Colonic mucosa (tissue), 4 donors: ENCODE data around the gene C1QTNF4. TPM values are rescaled to one million over a fixed set of nuclear protein-coding genes. Genes with fewer than 3 reads are reported as not detected.
"Not testable (repeated sequence)": the region's sequence is repeated elsewhere in the genome, so short reads cannot be mapped to it uniquely, and the experiment has no call there.

Experiments used
- DNase-seq: peaks from one replicate; pipeline ENCODE4 v3.0.0-alpha.2; 2020
- H3K27ac ChIP-seq: fragments of 200-600 bp; one replicate; pipeline ENCODE4 v1.8.0; 2021
- H3K27me3 ChIP-seq: fragments of 200-600 bp; one replicate; pipeline ENCODE4 v1.8.0; 2021
- H3K36me3 ChIP-seq: fragments of 200-600 bp; one replicate; pipeline ENCODE4 v1.8.0; 2021
- H3K4me1 ChIP-seq: fragments of 200-600 bp; one replicate; pipeline ENCODE4 v1.8.0; 2021; ENCODE audit warnings: mild to moderate bottlenecking
- H3K4me3 ChIP-seq: fragments of 200-600 bp; one replicate; pipeline ENCODE4 v1.8.0; 2021
- H3K9ac ChIP-seq, 2 donors: one replicate each; pipeline ENCODE4 v1.7.0; 2013; ENCODE audit warnings: control low read depth in 2 of 2, low read depth in 2 of 2, low read length in 2 of 2
- H3K9me3 ChIP-seq: fragments of 200-600 bp; one replicate; pipeline ENCODE4 v1.8.0; 2021
- CTCF ChIP-seq: fragments of 200-600 bp; IDR thresholded peaks from one replicate; pipeline ENCODE4 v1.8.0; 2022; ENCODE audit warnings: antibody characterized with exemption, mild to moderate bottlenecking
- intact Hi-C: fragments of 100-400 bp; cut with DNase I; formaldehyde crosslinking; loops from one replicate; pipeline ENCODE4 v1.14.1; 2022
- total RNA-seq, 2 donors: library from RNA; stranded (reverse); fragmentation: NEBNext Ultra II Directional in 1 of 2; extraction: Animal tissue kit (Norgen Biotek cat#: 25700) in 1 of 2; gene quantifications; one replicate each; pipeline ENCODE4 v1.2.1, GENCODE V29; 2021
- donor health status: healthy.
- donor health status: DM: no; HTN: no; CAD: no.
- donor health status: DM: no; HTN: no; CAD: no.

C1QTNF4 gene
- under 1 TPM; 0.35 to 0.85 TPM for total RNA-seq

DNA sequence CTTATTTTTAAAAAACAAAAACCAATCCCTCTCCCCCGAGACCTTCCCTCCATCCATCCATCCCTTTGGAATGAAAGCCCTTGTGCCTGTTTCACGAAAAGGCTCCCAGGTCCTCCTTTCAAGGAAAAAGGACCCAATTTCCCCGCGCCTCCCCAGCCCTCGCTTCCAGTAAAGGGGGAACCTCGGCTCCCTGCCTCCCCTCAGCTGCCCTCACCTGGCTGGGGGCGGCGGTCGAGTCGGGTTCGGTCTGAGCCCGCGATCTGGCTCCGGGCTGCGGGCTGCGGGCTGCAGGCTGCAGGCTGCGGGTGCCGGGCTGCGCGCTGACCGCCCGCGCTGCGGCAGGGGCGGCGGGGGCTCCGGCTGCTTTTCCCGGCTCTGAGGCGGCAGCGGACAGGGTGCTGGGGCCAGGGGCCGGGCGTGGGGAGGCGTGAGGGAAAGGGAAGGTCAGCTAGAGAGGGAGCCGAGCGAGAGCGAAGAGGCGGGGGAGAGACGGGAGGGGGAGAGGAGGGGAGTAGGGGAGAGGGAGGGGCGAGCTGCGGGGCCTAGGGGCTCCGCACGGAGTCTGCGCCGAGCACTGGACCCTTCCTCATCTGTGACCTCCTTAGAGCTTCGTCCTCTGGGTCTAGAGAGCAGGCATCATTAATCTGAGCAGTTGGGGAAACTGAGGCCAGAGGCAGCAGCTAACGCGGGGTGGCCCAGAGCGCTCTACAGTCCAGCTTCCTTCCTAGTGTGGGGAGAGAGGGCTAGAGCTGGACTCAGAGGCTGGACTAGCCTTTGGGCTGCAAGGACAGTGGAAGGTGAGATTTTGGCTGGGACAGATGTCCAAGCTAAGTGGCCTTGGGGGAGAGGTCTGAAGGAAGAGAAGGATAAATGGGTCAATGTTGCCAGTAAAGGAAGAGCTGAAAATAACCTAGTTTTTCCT, at the start of gene C1QTNF4:
C1QTNF4 (minus strand) TSS at position 478 of the 922 bp plus-strand sequence. CDS start 3,601 bp downstream, outside the sequence.
- Histone ChIP-seq H3K27me3 (peaks cover 29% of the 10 kb centered on the region), H3K4me1 (no peaks in the 10 kb centered on the region), H3K9me3 (no peaks in the 10 kb centered on the region), H3K27ac (no peak within 1 kb of the TSS), H3K36me3 (no peaks in the 10 kb centered on the region), H3K9ac (no peak within 1 kb of the TSS), H3K4me3 (no peak within 1 kb of the TSS)
- no peak for TF ChIP-seq CTCF
- DNase-seq: no peak
- intact Hi-C loops: no loop called here

- peak within 1 kb of the TSS; percentile 86 to 92 for H3K9ac ChIP-seq
- peak within 1 kb of the TSS; percentile 90 for H3K4me3 ChIP-seq
- H3K27ac ChIP-seq: peak within 1 kb of the TSS; percentile 91
- peaks cover 8% of the 10 kb centered on the region for H3K36me3 ChIP-seq
- intact Hi-C loops: no loop called here
- DNase-seq: peak; percentile 97
- peaks cover 8% of the 10 kb centered on the region for H3K4me1 ChIP-seq
- H3K27me3 ChIP-seq: no peaks in the 10 kb centered on the region
- no peaks in the 10 kb centered on the region for H3K9me3 ChIP-seq
- TF ChIP-seq CTCF: peak; percentile 21
These were observed 48.1 kb upstream of the C1QTNF4 start, which contains the start of gene MTCH2 for GRCh38 chr11:47642099-47642855. TSS of gene MTCH2 (minus strand) at chr11:47642559. CDS start at chr11:47642465, 94 bp downstream.

DNA sequence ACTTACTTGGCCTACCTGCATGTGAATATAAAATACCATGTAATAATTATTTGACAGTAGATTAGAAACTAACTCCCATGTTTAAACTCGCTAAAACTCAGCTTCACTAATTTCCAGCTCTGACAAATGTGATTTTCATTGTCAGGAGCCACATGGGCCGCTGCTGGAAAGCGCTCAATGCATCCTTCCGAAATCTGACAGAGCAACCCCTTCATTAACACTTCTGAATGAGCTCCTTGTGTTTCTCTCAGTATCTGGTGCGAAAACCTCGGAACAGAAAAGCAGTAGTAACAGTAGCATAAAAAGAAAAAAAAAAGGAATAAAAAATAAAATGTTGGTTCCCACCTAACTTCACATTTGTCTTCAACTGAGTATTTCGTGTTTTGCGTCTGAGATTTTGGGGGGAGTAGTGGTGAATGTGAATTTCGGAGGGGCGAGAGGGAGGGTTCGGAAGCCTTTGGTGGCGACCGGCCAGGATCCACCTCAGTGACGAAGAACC, 47.4 kb upstream of the C1QTNF4 start:
- peak overlapping the region; percentile 90 for H3K4me3 ChIP-seq
- peaks cover 10% of the 10 kb centered on the region for H3K36me3 ChIP-seq
- H3K4me1 ChIP-seq: peaks cover 8% of the 10 kb centered on the region
- peak overlapping the region; percentile 86 to 92 for H3K9ac ChIP-seq
- no peak for TF ChIP-seq CTCF
- no peaks in the 10 kb centered on the region for H3K27me3 ChIP-seq
- H3K27ac ChIP-seq: peak overlapping the region; percentile 91
- no peak for DNase-seq
- intact Hi-C loops: no loop called here
- no peaks in the 10 kb centered on the region for H3K9me3 ChIP-seq

GRCh38 chr11:47640506-47640905, 46.3 kb upstream of the C1QTNF4 start:
- intact Hi-C loops, H3K27ac ChIP-seq: not testable (repeated sequence)

GRCh38 chr11:47636331-47636730, 42.1 kb upstream of the C1QTNF4 start:
- H3K4me1 ChIP-seq, H3K9ac ChIP-seq, DNase-seq, H3K4me3 ChIP-seq, H3K27me3 ChIP-seq, H3K9me3 ChIP-seq, H3K27ac ChIP-seq: not testable (repeated sequence)
- peaks cover 18% of the 10 kb centered on the region for H3K36me3 ChIP-seq
- intact Hi-C loops: loop anchor here (10.0 kb wide), 1 partner anchor 98 kb away; no protein-coding TSS in a partner anchor

More at GRCh38 chr11:47640506-47640905, 46.3 kb upstream of the C1QTNF4 start:
- H3K36me3 ChIP-seq: peaks cover 11% of the 10 kb centered on the region
- H3K27me3 ChIP-seq, H3K9ac ChIP-seq, H3K4me1 ChIP-seq, H3K4me3 ChIP-seq, H3K9me3 ChIP-seq, DNase-seq: not testable (repeated sequence)

GRCh38 chr11:47631473-47631872, 37.3 kb upstream of the C1QTNF4 start:
- Histone ChIP-seq H3K4me3 (no peak overlapping the region), H3K4me1 (no peaks in the 10 kb centered on the region), H3K36me3 (peaks cover 21% of the 10 kb centered on the region), H3K9me3 (no peaks in the 10 kb centered on the region), H3K27ac (no peak overlapping the region), H3K27me3 (no peaks in the 10 kb centered on the region), H3K9ac (no peak overlapping the region)
- no peak for DNase-seq
- TF ChIP-seq CTCF: no peak
- intact Hi-C loops: loop anchor here (10.0 kb wide), 1 partner anchor 103 kb away; no protein-coding TSS in a partner anchor
